GF-D8 (cell line): ENCODE data around the gene TCP11.
"Not testable (repeated sequence)": the region's sequence is repeated elsewhere in the genome, so short reads cannot be mapped to it uniquely, and the experiment has no call there.

Experiments used
- DNase-seq: peaks from one replicate; lab custom pipeline; 2025; lab: John Stamatoyannopoulos, UW

The TCP11 gene

GRCh38 chr6:35146453-35146852 lies 5.3 kb upstream of the TCP11 start:
- DNase-seq, result no peak

GRCh38 chr6:35145757-35146156 lies 4.6 kb upstream of the TCP11 start:
- DNase-seq, result no peak

GRCh38 chr6:35142588-35143569 lies 1.7 kb upstream of the TCP11 start:
- peak; percentile 32 for DNase-seq

GRCh38 chr6:35140639-35141006 lies 516 bp downstream of the TCP11 start:
- DNase-seq, result no peak

GRCh38 chr6:35139924-35140638 lies 1.1 kb downstream of the TCP11 start:
- peak; percentile 31 for DNase-seq

- no peak for DNase-seq
These were observed 1.7 kb downstream of the TCP11 start for GRCh38 chr6:35139470-35139869.

- DNase-seq, result not testable (repeated sequence)
These were observed 2.9 kb downstream of the TCP11 start for GRCh38 chr6:35138191-35138590.

GRCh38 chr6:35136185-35136584 lies 5.0 kb downstream of the TCP11 start:
- no peak for DNase-seq

- DNase-seq, result no peak
These were observed 12.6 kb downstream of the TCP11 start for GRCh38 chr6:35128496-35128895.

GRCh38 chr6:35128042-35128441 lies 13.1 kb downstream of the TCP11 start:
- DNase-seq, result no peak

GRCh38 chr6:35124356-35124755 lies 16.8 kb downstream of the TCP11 start:
- DNase-seq, result no peak

- DNase-seq, result no peak
These were observed 20.4 kb downstream of the TCP11 start for GRCh38 chr6:35120746-35121145.

- DNase-seq, result no peak
These were observed 32.7 kb downstream of the TCP11 start for GRCh38 chr6:35108309-35108885.

- not testable (repeated sequence) for DNase-seq
These were observed 33.4 kb downstream of the TCP11 start for GRCh38 chr6:35107761-35108160.

GRCh38 chr6:35107208-35107607 lies 33.9 kb downstream of the TCP11 start:
- not testable (repeated sequence) for DNase-seq

GRCh38 chr6:35106061-35106460 lies 35.1 kb downstream of the TCP11 start:
- not testable (repeated sequence) for DNase-seq

- DNase-seq, result no peak
These were observed 36.1 kb downstream of the TCP11 start for GRCh38 chr6:35105078-35105477.

- DNase-seq, result no peak
These were observed 42.0 kb downstream of the TCP11 start for GRCh38 chr6:35099116-35099515.

GRCh38 chr6:35096129-35096862 lies 44.8 kb downstream of the TCP11 start:
- no peak for DNase-seq

- DNase-seq, result no peak
These were observed 47.0 kb downstream of the TCP11 start for GRCh38 chr6:35094183-35094582.

- no peak for DNase-seq
These were observed 47.4 kb downstream of the TCP11 start for GRCh38 chr6:35093783-35094182.

GRCh38 chr6:35093118-35093445 lies 48.1 kb downstream of the TCP11 start:
- DNase-seq, result no peak
